ENCODE data around the gene BABAM2. TPM values are rescaled to one million over a fixed set of nuclear protein-coding genes. Genes with fewer than 3 reads are reported as not detected.

Gene BABAM2
- total and polyA plus RNA-seq, 2 experiments from 2014 or later, result 17.8 to 21.5 TPM

DNA sequence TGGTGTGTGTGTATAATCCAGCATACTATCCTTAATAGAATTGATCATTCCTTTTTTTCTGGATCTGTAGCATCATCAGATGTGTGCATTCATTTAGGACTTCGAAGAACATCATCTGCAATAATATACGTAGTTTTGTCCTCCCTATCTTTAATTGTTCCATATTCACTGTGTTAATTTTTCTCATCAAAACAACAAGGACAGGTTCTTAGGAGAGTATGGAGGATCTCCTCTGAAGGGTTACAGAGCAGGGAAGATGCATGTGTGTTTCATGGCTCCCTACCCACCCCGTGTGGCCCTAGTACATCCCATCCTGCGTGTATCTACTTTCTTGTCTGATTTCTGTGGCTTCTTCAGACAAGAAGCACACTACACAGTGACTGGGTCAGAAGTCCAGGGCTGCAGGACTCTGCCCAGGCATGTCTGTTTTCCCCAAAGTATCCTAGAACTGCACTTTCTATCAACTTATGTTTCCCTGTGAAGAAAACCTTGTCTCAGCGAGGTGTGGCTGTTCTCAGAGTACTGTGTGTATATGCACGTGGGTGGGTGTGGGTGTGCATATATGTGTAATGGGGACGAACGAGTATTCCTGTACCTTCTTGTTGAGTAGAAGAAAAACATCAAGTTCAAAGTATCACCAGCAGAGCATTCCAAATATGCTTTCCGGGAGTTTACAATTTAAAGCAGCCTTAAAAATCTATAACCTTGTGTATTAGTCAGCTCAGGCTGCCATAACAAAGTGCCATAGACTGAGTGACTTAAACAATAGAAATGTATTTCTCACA lies 281.8 kb downstream of the BABAM2 start:
- no peaks in the 10 kb centered on the region for H3K36me3 ChIP-seq (ENCODE audit: insufficient read depth)
- no peak overlapping the region for H2AFZ ChIP-seq
- Mint-ChIP-seq H3K9me3 (peaks cover 2% of the 10 kb centered on the region; the same call in 2 of the 3 replicates), H3K36me3 (ENCODE audit: low read depth) (peaks cover 6% of the 10 kb centered on the region), H3K27me3 (ENCODE audit: insufficient read depth, low read depth, poor library complexity) (peaks cover 1% of the 10 kb centered on the region), H3K4me1 (no peaks in the 10 kb centered on the region; the same call in 2 of the 3 replicates), H3K4me3 (no peak overlapping the region), H3K27ac (peak overlapping the region; percentile 39; the same call in 1 of the 2 replicates)
- H3K27ac ChIP-seq (ENCODE audit: low read depth), result no peak overlapping the region
- no peaks in the 10 kb centered on the region for H4K20me1 ChIP-seq (replicated peaks; ENCODE audit: insufficient read depth)
- no peaks in the 10 kb centered on the region for H3K27me3 ChIP-seq (ENCODE audit: insufficient read depth)
- no peaks in the 10 kb centered on the region for H3K9me2 ChIP-seq (ENCODE audit: insufficient read depth)
- H3F3A ChIP-seq (replicated peaks; ENCODE audit: low read depth), result no peaks in the 10 kb centered on the region
- no peak for TF ChIP-seq EZH2 (IDR thresholded peaks at IDR 0.05; ENCODE audit: low read depth, unreplicated experiment)
- TF ChIP-seq JUNB (IDR thresholded peaks at IDR 0.05; ENCODE audit: unreplicated experiment), result no peak
- no peak for TF ChIP-seq STAT1 (IDR thresholded peaks at IDR 0.05; ENCODE audit: unreplicated experiment)
- no peak for TF ChIP-seq ZNF114 (CRISPR knock-in tag; IDR thresholded peaks at IDR 0.05)
- TF ChIP-seq ZNF331 (CRISPR knock-in tag; IDR thresholded peaks at IDR 0.05; ENCODE audit: low read depth), result no peak
- no peak for TF ChIP-seq NANOG (IDR thresholded peaks at IDR 0.05; ENCODE audit: borderline replicate concordance)
- TF ChIP-seq, protein P1, sequence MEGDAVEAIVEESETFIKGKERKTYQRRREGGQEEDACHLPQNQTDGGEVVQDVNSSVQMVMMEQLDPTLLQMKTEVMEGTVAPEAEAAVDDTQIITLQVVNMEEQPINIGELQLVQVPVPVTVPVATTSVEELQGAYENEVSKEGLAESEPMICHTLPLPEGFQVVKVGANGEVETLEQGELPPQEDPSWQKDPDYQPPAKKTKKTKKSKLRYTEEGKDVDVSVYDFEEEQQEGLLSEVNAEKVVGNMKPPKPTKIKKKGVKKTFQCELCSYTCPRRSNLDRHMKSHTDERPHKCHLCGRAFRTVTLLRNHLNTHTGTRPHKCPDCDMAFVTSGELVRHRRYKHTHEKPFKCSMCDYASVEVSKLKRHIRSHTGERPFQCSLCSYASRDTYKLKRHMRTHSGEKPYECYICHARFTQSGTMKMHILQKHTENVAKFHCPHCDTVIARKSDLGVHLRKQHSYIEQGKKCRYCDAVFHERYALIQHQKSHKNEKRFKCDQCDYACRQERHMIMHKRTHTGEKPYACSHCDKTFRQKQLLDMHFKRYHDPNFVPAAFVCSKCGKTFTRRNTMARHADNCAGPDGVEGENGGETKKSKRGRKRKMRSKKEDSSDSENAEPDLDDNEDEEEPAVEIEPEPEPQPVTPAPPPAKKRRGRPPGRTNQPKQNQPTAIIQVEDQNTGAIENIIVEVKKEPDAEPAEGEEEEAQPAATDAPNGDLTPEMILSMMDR (conservative IDR thresholded peaks at IDR 0.05; ENCODE audit: low read depth in 2 of 2), result no peak
- no peaks in the 10 kb centered on the region for H3K79me2 ChIP-seq (replicated peaks; ENCODE audit: insufficient read depth)
- ATAC-seq, result no peak
- no peak overlapping the region for H3K4me2 ChIP-seq
- H3K4me3 ChIP-seq, result no peak overlapping the region
- no peaks in the 10 kb centered on the region for H3K4me1 ChIP-seq (ENCODE audit: insufficient read depth)
- no peak for DNase-seq (ENCODE audit: low spot score)

DNA sequence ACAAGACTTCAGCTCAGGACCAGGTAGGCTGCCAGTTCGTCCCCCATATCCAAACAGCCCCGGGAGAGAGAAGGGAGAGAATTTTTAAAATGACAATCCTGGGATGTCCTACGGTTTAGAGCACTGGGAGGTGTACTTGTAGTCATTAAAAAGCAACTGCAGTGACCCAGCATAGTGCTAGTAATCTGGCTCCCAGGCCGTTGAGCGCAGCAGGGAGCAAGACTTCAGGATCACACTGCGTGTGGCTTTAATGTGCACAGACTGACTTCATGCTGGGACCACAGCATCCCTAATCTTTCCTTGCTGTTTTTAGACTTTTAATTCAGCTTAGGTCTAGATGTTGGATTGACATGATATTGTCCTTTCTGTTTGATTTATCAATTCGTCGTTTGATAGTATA lies 282.8 kb downstream of the BABAM2 start:
- Histone ChIP-seq H3K9me2 (ENCODE audit: insufficient read depth) (no peaks in the 10 kb centered on the region), H3K4me2 (no peak overlapping the region), H3K4me3 (no peak overlapping the region), H3K36me3 (ENCODE audit: insufficient read depth) (no peaks in the 10 kb centered on the region), H3K27me3 (ENCODE audit: insufficient read depth) (no peaks in the 10 kb centered on the region), H3K27ac (ENCODE audit: low read depth) (no peak overlapping the region), H3K4me1 (ENCODE audit: insufficient read depth) (no peaks in the 10 kb centered on the region), H3F3A (replicated peaks; ENCODE audit: low read depth) (no peaks in the 10 kb centered on the region), H2AFZ (no peak overlapping the region), H4K20me1 (replicated peaks; ENCODE audit: insufficient read depth) (no peaks in the 10 kb centered on the region), H3K79me2 (replicated peaks; ENCODE audit: insufficient read depth) (no peaks in the 10 kb centered on the region)
- no peak overlapping the region for H3K4me3 Mint-ChIP-seq
- TF ChIP-seq NANOG (IDR thresholded peaks at IDR 0.05; ENCODE audit: borderline replicate concordance) (no peak), JUNB (IDR thresholded peaks at IDR 0.05; ENCODE audit: unreplicated experiment) (no peak), STAT1 (IDR thresholded peaks at IDR 0.05; ENCODE audit: unreplicated experiment) (no peak), POLR2AphosphoS5 (IDR thresholded peaks at IDR 0.05; ENCODE audit: low read depth) (no peak), ZNF114 (CRISPR knock-in tag; IDR thresholded peaks at IDR 0.05) (no peak), EZH2 (IDR thresholded peaks at IDR 0.05; ENCODE audit: low read depth, unreplicated experiment) (no peak)
- TF ChIP-seq, protein P1 (conservative IDR thresholded peaks at IDR 0.05; ENCODE audit: low read depth in 2 of 2), result no peak
- no peaks in the 10 kb centered on the region; the same call in 2 of the 3 replicates for H3K4me1 Mint-ChIP-seq
- H3K36me3 Mint-ChIP-seq (ENCODE audit: low read depth), result peaks cover 6% of the 10 kb centered on the region
- H3K27me3 Mint-ChIP-seq (ENCODE audit: insufficient read depth, low read depth, poor library complexity), result peaks cover 1% of the 10 kb centered on the region
- peaks cover 2% of the 10 kb centered on the region; the same call in 2 of the 3 replicates for H3K9me3 Mint-ChIP-seq
- no peak overlapping the region for H3K27ac Mint-ChIP-seq
- ATAC-seq, result peak; percentile 38
- no peak for DNase-seq (ENCODE audit: low spot score)
